Stimulated activated CD4-positive, alpha-beta T cell treated with anti-CD3 and anti-CD28 coated beads, Interleukin-4, amount 100 ng/mL, for 24 hours (primary cell): ENCODE results near the gene SIK3.
A peak's percentile ranks its signal among the peaks of the same experiment; 100 is the strongest.

Experiments used
- DNase-seq: peaks from one replicate; pipeline ENCODE4 v3.0.0-alpha.2; 2020

Gene SIK3

GRCh38 chr11:116925050-116925449 is 173.2 kb downstream of the SIK3 start:
- no peak for DNase-seq

- DNase-seq, result no peak
Measured at GRCh38 chr11:116918925-116919655, 179.1 kb downstream of the SIK3 start.

GRCh38 chr11:116917632-116918031 is 180.6 kb downstream of the SIK3 start:
- no peak for DNase-seq

- DNase-seq, result no peak
Measured at GRCh38 chr11:116916886-116917285, 181.3 kb downstream of the SIK3 start.

- no peak for DNase-seq
Measured at GRCh38 chr11:116916052-116916451, 182.2 kb downstream of the SIK3 start.

GRCh38 chr11:116913000-116913399 is 185.2 kb downstream of the SIK3 start:
- no peak for DNase-seq

GRCh38 chr11:116911976-116912734 is 186.1 kb downstream of the SIK3 start:
- DNase-seq, result no peak

GRCh38 chr11:116910847-116911246 is 187.4 kb downstream of the SIK3 start:
- DNase-seq, result no peak

GRCh38 chr11:116910378-116910777 is 187.8 kb downstream of the SIK3 start:
- DNase-seq, result no peak

GRCh38 chr11:116909245-116909644 is 189.0 kb downstream of the SIK3 start:
- DNase-seq, result no peak

GRCh38 chr11:116906479-116906878 is 191.7 kb downstream of the SIK3 start:
- DNase-seq, result no peak

- no peak for DNase-seq
Measured at GRCh38 chr11:116903090-116903489, 195.1 kb downstream of the SIK3 start.

- DNase-seq, result no peak
Measured at GRCh38 chr11:116901964-116902688, 196.1 kb downstream of the SIK3 start.

GRCh38 chr11:116901211-116901610 is 197.0 kb downstream of the SIK3 start:
- DNase-seq, result no peak

GRCh38 chr11:116896211-116896610 is 202.0 kb downstream of the SIK3 start:
- DNase-seq, result no peak

GRCh38 chr11:116895048-116895757 is 203.0 kb downstream of the SIK3 start:
- DNase-seq, result no peak

GRCh38 chr11:116893906-116894305 is 204.3 kb downstream of the SIK3 start:
- DNase-seq, result no peak

GRCh38 chr11:116893437-116893836 is 204.8 kb downstream of the SIK3 start:
- no peak for DNase-seq

GRCh38 chr11:116892374-116892773 is 205.9 kb downstream of the SIK3 start:
- no peak for DNase-seq

- no peak for DNase-seq
Measured at GRCh38 chr11:116891746-116892145, 206.5 kb downstream of the SIK3 start.

GRCh38 chr11:116890607-116891006 is 207.6 kb downstream of the SIK3 start:
- no peak for DNase-seq

GRCh38 chr11:116890193-116890592 is 208.0 kb downstream of the SIK3 start:
- DNase-seq, result peak; percentile 6
